OCI-LY3 (cell line): ENCODE measurements around the gene NUP42.

Source experiments
- CTCF ChIP-seq: fragments of 200-600, 300-600 bp; sonication (generic); IDR thresholded peaks from 2 replicates; pipeline ENCODE4 v1.5.1; 2014; ENCODE audit warnings: antibody characterized with exemption, low read length, low read depth
- EZH2phosphoT487 ChIP-seq: fragments of 200-600 bp; shearing (Covaris generic); IDR thresholded peaks from 2 replicates; pipeline ENCODE4 v1.6.1; 2018; ENCODE audit warnings: antibody characterized with exemption, mixed run types, low read depth

GRCh38 chr7:23242321-23242720 lies 60.5 kb downstream of the NUP42 start:
- TF ChIP-seq CTCF, result no peak
- no peak for TF ChIP-seq EZH2phosphoT487
